NB4 (cell line): Measurements from ENCODE around the gene COL6A1.
A peak's percentile ranks its signal among the peaks of the same experiment; 100 is the strongest.

Experiments
- DNase-seq: peaks from one replicate; pipeline ENCODE4 v3.0.0; 2010; ENCODE audit warnings: low read depth
- H3K4me3 ChIP-seq: one replicate; pipeline ENCODE4 v1.5.1; 2011; ENCODE audit warnings: mild to moderate bottlenecking, low read depth, low read length, moderate library complexity
- MYC ChIP-seq: IDR thresholded peaks from 2 replicates; pipeline ENCODE4 v1.6.1; 2011; ENCODE audit warnings: low read depth, low read length
- POLR2A ChIP-seq: IDR thresholded peaks from 2 replicates; pipeline ENCODE4 v1.6.1; 2011; ENCODE audit warnings: mild to moderate bottlenecking; ENCODE audit not compliant: insufficient read length; ENCODE audit errors: extremely low read depth
- TF ChIP-seq, protein P1 (sequence below): IDR thresholded peaks from one replicate; pipeline ENCODE4 v1.5.1; 2012; ENCODE audit warnings: low read depth, low read length
- TF ChIP-seq, protein P2 (sequence below): IDR thresholded peaks from 2 replicates; pipeline ENCODE4 v1.6.1; 2011; ENCODE audit warnings: low read depth, low read length

COL6A1 gene

DNA sequence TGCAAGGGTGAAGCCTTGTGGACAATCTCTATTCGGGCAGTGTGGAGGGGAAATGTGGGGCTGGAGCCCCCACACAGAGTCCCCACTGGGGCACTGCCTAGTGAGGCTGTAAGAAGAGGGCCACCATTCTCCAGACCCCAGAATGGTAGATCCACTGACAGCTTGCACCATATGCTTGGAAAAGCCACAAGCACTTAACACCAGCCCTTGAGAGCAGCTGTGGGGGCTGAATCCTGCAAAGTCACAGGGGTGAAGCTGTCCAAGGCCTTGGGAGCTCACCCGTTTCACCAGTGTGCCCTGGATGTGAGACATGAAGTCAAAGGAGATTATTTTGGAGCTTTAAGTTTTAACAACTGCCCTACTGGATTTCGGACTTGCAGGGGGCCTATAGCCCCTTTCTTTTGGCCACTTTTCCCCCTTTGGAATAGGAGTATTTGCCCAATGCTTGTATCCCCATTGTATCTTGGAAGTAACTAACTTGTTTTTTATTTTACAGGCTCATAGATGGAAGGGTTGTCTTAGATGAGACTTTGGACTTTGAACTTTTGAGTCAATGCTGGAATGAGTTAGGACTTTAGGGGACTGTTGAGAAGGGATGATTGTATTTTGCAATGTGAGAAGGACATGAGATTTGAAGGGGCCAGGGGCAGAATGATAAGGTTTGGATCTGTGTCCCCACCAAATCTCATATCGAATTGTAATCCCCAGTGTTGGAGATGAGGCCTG is 16.3 kb upstream of the COL6A1 start:
- H3K4me3 ChIP-seq: no peak overlapping the region
- no peak for DNase-seq
- no peak for TF ChIP-seq MYC
- no peak for TF ChIP-seq POLR2A
- TF ChIP-seq, protein P1, sequence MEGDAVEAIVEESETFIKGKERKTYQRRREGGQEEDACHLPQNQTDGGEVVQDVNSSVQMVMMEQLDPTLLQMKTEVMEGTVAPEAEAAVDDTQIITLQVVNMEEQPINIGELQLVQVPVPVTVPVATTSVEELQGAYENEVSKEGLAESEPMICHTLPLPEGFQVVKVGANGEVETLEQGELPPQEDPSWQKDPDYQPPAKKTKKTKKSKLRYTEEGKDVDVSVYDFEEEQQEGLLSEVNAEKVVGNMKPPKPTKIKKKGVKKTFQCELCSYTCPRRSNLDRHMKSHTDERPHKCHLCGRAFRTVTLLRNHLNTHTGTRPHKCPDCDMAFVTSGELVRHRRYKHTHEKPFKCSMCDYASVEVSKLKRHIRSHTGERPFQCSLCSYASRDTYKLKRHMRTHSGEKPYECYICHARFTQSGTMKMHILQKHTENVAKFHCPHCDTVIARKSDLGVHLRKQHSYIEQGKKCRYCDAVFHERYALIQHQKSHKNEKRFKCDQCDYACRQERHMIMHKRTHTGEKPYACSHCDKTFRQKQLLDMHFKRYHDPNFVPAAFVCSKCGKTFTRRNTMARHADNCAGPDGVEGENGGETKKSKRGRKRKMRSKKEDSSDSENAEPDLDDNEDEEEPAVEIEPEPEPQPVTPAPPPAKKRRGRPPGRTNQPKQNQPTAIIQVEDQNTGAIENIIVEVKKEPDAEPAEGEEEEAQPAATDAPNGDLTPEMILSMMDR: no peak
- TF ChIP-seq, protein P2, sequence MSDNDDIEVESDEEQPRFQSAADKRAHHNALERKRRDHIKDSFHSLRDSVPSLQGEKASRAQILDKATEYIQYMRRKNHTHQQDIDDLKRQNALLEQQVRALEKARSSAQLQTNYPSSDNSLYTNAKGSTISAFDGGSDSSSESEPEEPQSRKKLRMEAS: no peak

DNA sequence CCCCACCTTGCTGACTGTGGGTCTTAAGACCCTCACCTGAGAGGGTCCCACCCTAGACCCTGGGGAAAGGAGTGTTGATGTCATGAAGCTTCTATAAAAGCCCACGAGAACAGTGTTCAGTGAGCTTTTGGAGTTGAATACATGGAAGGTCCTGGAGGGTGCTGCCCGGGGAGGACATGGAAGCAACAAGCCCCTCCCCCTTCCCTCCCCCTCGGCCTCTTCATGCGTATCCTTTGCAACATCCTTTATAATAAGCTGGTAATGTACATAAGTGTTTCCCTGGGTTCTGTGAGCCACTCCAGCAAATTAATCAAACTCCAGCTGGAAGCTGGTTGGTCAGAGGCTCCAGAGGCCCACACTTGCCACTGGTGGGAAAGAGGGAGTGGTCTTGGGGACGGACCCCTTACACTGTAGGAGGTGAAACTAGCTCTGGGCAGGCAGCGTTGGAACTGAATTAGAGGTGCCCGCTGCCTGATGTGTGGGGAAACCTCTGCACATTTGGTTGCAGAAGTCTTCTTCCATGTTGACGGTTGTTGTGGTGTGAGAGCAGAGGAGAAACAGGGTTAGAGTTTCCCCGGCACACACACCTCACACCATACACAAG is 14.7 kb upstream of the COL6A1 start:
- DNase-seq: no peak
- TF ChIP-seq MYC (no peak), POLR2A (no peak)
- TF ChIP-seq, protein P1: no peak
- TF ChIP-seq, protein P2: no peak
- no peak overlapping the region for H3K4me3 ChIP-seq

DNA sequence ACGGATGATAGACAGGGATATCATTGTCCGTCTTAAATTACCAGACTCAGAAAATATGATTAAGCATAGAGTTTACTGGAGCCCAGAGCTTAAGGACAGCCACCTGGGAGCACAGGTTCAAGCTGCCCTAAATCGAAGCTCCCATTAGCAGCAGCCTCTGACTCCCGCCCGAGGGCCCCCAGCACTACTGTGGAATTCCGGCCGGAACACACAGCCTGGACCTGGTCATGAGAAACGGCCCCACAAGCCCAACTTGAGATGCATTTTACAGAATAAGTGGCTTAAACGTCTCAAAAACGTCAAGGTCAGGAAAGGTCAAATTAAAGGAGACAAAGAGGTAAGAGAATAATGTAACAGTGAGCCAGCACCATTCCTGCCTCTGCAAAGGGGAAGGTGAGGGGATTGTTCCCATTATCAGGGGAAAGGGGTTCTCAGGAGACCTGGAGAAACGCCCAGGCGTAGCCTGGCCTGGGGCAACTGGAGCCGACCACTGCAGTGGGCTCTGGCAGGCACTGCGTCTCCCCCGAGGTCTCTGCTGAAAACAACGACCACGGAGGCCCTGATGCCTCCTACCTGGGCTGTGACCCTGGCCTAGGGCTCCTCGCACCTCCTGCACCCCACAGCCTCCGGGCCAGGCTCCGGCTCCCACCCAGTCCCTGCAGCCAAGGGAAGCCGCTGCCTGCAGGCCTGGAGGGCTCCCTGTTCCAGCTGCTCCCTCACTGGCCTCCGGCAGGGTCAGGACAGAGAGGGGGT is 11.5 kb upstream of the COL6A1 start:
- no peak overlapping the region for H3K4me3 ChIP-seq
- no peak for DNase-seq
- TF ChIP-seq, protein P1: no peak
- TF ChIP-seq MYC: no peak
- no peak for TF ChIP-seq POLR2A
- TF ChIP-seq, protein P2: no peak

DNA sequence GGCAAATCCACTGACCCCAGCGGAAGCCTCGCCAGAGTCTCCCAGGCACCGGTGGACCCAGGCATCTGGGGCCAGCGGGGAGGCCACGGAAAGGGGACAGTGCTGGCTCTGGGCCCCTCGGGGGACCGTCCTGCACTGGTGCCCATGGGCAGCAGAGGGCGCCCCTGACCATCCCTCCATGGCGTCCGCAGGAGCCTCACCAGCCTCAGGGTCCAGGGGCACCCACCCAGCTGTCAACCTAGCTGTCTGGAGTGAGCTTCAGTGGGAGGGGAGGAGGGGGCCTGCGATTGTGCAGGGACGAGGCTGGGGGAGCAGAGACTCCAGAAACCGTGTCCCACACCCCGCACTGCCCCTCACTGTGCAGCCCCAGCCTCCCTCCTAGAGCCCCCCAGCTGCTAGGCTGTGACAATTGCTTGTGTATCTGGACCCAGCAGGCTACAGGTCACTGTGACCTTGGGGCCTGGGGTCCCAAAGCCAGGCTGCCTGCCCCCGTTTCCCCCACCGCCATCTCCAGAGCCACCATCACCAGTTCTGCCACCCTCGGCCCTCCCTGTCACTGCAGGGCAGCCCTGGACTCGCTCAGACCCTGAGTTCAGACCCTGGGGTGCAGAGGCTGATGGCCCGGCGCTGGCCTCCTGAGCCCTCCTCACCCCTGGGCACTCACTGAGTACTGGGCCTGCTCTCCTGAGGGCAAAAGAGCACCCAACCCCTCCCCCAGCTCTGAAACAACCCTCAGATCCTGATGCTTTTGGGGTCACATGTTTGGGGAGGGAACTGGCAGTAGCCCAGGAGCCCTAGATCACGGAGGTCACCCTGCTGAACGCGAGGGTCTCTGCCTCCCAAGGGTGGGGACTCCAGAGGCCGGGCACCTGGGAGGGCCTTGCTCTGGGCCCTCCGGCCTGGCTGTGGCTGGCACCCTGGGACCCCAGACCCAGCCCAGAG is 10.6 kb upstream of the COL6A1 start:
- TF ChIP-seq, protein P1: peak; percentile 81
- TF ChIP-seq, protein P2: 0 out of 2 replicates have a peak, but pooled peaks have one; percentile 24
- TF ChIP-seq MYC (no peak), POLR2A (no peak)
- peak; percentile 58 for DNase-seq
- no peak overlapping the region for H3K4me3 ChIP-seq

DNA sequence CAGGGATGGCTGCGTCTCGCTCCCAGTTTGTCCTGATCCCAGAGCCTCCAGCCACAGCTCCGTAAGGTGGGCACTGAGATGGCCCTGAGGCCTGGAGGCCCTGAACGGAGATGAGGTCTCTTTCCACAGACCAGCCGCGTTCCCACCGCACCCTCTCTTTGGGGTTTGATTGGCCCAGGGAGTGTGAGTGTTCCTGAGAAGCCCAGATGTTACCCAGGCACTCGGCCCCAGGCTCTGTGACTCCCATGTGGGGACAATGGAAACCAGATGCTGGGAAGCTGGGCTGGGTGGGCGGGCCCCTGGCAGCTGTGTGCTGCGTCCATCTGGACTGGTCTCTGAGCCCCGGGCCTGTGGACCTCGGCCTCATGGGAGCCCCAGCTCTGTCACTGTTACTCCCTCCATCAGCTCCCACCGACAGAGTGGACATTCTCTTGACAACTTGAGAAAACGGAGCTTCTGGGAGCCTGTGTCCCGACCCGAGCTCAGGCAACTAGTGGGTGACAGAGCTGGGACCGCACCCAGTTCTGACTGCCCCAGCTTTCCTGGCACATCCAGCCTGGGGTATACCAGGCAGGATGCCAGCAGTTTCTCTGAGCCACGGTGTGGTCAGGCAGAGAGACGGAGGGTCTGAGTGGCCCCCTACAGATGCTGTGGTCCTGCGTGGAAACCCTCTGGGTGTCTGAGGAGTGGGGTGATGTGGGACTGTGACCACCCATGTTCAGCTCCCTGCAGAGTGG is 9.8 kb upstream of the COL6A1 start:
- H3K4me3 ChIP-seq: no peak overlapping the region
- DNase-seq: no peak

More for the DNA sequence above, 9.8 kb upstream of the COL6A1 start:
- TF ChIP-seq POLR2A: no peak
- TF ChIP-seq, protein P2: no peak
- TF ChIP-seq MYC: no peak
- TF ChIP-seq, protein P1: no peak
